Esophagus muscularis mucosa (tissue), 4 donors: ENCODE measurements around the gene ASXL2. TPM values are rescaled to one million over a fixed set of nuclear protein-coding genes. Genes with fewer than 3 reads are reported as not detected.
A peak's percentile ranks its signal among the peaks of the same experiment; 100 is the strongest.

Source experiments
- DNase-seq: peaks from one replicate; pipeline ENCODE4 v3.0.0-alpha.2; 2017; ENCODE audit errors: extremely low spot score
- H3K27ac ChIP-seq, 4 donors: fragments of 200-600 bp; sonication (generic); replicated peaks in 1 of 4; 1 replicate in 3 of 4; 2 replicates in 1 of 4; pipeline ENCODE4 v1.5.1; 2016 to 2019; ENCODE audit warnings: mild to moderate bottlenecking in 1 of 4
- H3K27me3 ChIP-seq, 4 donors: fragments of 200-600 bp; sonication (generic); one replicate each; pipeline versions ENCODE4 v1.5.1 to v1.6.0; 2016 to 2019
- H3K36me3 ChIP-seq, 4 donors: fragments of 200-600 bp; sonication (generic); one replicate each; pipeline ENCODE4 v1.5.1; 2016 to 2019
- H3K4me1 ChIP-seq, 4 donors: fragments of 200-600 bp; sonication (generic); one replicate each; pipeline ENCODE4 v1.5.1; 2016 to 2019
- H3K4me3 ChIP-seq, 4 donors: fragments of 200-600 bp; sonication (generic); 1 replicate in 2 of 4; 2 replicates in 2 of 4; pipeline ENCODE4 v1.5.1; 2016 to 2019; ENCODE audit warnings: mild to moderate bottlenecking in 4 of 4, moderate library complexity in 1 of 4
- H3K9me3 ChIP-seq, 4 donors: fragments of 200-600 bp; sonication (generic); 1 replicate in 3 of 4; 2 replicates in 1 of 4; pipeline ENCODE4 v1.5.1; 2016 to 2019
- EP300 ChIP-seq: sonication (generic); formaldehyde crosslinking; IDR thresholded peaks from one replicate; pipeline ENCODE4 v1.6.1; 2017; ENCODE audit warnings: antibody characterized with exemption
- POLR2A ChIP-seq: fragments of 450-650 bp; IDR thresholded peaks from one replicate; pipeline ENCODE4 v1.6.1; 2017; ENCODE audit warnings: antibody characterized with exemption, moderate library complexity, mild to moderate bottlenecking, low read depth
- POLR2AphosphoS5 ChIP-seq, 2 donors: sonication (generic); formaldehyde crosslinking; IDR thresholded peaks; one replicate each; pipeline ENCODE4 v1.6.1; 2017; ENCODE audit warnings: antibody characterized with exemption in 2 of 2
- WGBS: methylation state at CpG from one replicate; pipeline ENCODE4 v1.1.5; 2018; 5-methylcytosine and 5-hydroxymethylcytosine counted together
- intact Hi-C: fragments of 100-400 bp; cut with DNase I; formaldehyde crosslinking; loops from one replicate; pipeline ENCODE4 v1.15.1; 2023
- small RNA-seq, 3 donors: library from RNA; depleted of rRNA; stranded (forward); fragments of <200 nt; gene quantifications; one replicate each; pipeline ENCODE3, GENCODE V24; 2016
- total RNA-seq, 4 donors: library from RNA; depleted of rRNA; stranded (reverse); fragments of >200 nt; gene quantifications; one replicate each; pipeline versions ENCODE4 v1.1.0 to v1.2.1, GENCODE V29; 2016
- TF ChIP-seq, protein P1 (sequence below), 3 experiments: fragments of 200-600 bp in 2 of 3; fragments of 450-650 bp in 1 of 3; sonication (generic) in 2 of 3; IDR thresholded peaks; one replicate each; pipeline ENCODE4 v1.5.1; 2017 to 2019; ENCODE audit warnings: antibody characterized with exemption in 3 of 3, mild to moderate bottlenecking in 2 of 3, moderate library complexity in 1 of 3

Gene ASXL2
- total RNA-seq, 4 donors from 2014 or later, result 17.4 to 25.1 (median 20.5) TPM

DNA sequence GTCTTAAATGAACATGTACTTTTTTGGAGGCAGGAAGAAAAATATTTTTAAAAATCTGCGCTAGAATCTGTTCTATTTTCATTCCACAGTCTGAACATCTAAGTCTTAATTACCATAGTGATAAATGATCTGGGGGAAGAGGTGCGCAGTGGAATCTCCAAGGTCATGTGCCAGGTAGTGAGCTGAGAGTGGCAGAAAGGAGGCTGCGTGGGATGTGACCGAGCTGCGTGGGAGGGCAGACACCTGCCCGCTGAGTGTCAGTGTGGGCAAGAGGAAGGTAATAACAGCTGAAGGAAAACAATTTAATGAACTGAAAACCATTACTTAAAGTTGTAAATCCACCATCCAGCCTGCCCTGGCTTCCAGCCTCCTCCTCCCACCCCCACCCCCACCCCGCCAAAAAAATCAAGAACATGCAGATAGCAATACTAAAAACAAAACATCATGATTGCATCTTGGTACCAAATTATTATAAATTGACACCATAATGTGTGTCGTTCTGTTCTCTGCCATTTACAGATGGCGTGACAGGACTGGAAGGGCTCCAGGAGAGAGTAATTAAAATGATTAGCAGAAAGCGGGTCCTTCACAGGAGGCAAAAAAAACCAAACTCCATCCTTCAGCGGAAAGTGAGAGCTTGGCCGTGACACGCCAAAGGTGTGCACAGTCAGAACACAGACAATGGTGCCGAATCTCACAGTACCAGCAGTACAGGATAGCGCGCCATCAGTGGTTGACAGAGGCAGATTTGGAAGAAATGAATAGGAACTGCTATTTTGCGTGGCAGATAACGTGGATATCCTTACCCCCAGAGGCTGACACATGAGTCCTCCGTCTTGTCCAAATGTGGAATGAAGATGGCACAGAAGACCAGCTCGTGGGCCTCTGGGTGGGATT, 193.5 kb downstream of the ASXL2 start:
- H3K27me3 ChIP-seq, result no peaks in the 10 kb centered on the region
- H3K36me3 ChIP-seq, result no peaks in the 10 kb centered on the region
- TF ChIP-seq POLR2A (no peak), EP300 (no peak), POLR2AphosphoS5 (IDR thresholded peaks at IDR 0.05) (no peak)
- TF ChIP-seq, protein P1, sequence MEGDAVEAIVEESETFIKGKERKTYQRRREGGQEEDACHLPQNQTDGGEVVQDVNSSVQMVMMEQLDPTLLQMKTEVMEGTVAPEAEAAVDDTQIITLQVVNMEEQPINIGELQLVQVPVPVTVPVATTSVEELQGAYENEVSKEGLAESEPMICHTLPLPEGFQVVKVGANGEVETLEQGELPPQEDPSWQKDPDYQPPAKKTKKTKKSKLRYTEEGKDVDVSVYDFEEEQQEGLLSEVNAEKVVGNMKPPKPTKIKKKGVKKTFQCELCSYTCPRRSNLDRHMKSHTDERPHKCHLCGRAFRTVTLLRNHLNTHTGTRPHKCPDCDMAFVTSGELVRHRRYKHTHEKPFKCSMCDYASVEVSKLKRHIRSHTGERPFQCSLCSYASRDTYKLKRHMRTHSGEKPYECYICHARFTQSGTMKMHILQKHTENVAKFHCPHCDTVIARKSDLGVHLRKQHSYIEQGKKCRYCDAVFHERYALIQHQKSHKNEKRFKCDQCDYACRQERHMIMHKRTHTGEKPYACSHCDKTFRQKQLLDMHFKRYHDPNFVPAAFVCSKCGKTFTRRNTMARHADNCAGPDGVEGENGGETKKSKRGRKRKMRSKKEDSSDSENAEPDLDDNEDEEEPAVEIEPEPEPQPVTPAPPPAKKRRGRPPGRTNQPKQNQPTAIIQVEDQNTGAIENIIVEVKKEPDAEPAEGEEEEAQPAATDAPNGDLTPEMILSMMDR (IDR thresholded peaks at IDR 0.05), result no peak
- H3K4me3 ChIP-seq, result no peak overlapping the region
- no peaks in the 10 kb centered on the region for H3K9me3 ChIP-seq
- 84% methylated on average over 20 of the region's 20 CpGs for WGBS
- no peaks in the 10 kb centered on the region for H3K4me1 ChIP-seq
- peak; percentile 26 for DNase-seq
- H3K27ac ChIP-seq, result no peak overlapping the region
- intact Hi-C loops, result no loop called here

Small RNA genes lying within 50 kb of the gene (small RNA-seq; reads per million reads assigned to genes)
- 0 reads per million in 3 donors for gene NDUFB4P4
- 0 reads per million in 3 donors for gene RF00019

Other genes starting within 250 kb of the ASXL2 start
- 1 to 10 TPM; 3.0 to 7.5 (median 4.3) TPM for gene DTNB, start 204.9 kb downstream of the ASXL2 start, total RNA-seq
- gene KIF3C, start 104.0 kb upstream of the ASXL2 start, total RNA-seq, result 10 to 100 TPM in 2 of 4 donors, 1 to 10 TPM in 2; 6.6 to 14.3 (median 9.3) TPM
- gene RAB10, start 155.6 kb upstream of the ASXL2 start, total RNA-seq, result 100 to 1,000 TPM in 2 of 4 donors, 10 to 100 TPM in 2; 91.0 to 106 (median 98.1) TPM